Natural killer cell (primary cell): ENCODE data around the gene UNC13D. TPM values are rescaled to one million over a fixed set of nuclear protein-coding genes. Genes with fewer than 3 reads are reported as not detected.

Source experiments
- ATAC-seq, 3 donors: fragments of 150-1000 bp in 2 of 3; fragments of 200-7000 bp in 1 of 3; cut with Tn5 transposase; 1 replicate in 1 of 3; 2 replicates in 2 of 3; pipeline ENCODE4 v1.10.0; 2021; ENCODE audit warnings: mild to moderate bottlenecking in 2 of 3, moderate library complexity in 2 of 3
- DNase-seq, 2 donors: peaks; one replicate each; pipeline versions ENCODE4 v3.0.0 to v3.0.0-alpha.2; 2013 to 2021; ENCODE audit warnings: mixed read lengths in 1 of 2
- H3K27ac ChIP-seq: one replicate; pipeline ENCODE4 v1.5.1; 2013; ENCODE audit warnings: mild to moderate bottlenecking, low read length
- H3K27me3 ChIP-seq: one replicate; pipeline ENCODE4 v1.6.1; 2013; ENCODE audit warnings: low read length; ENCODE audit not compliant: control insufficient read depth, insufficient read depth
- H3K36me3 ChIP-seq: one replicate; pipeline ENCODE4 v1.6.1; 2013; ENCODE audit warnings: low read length; ENCODE audit not compliant: control insufficient read depth, insufficient read depth
- H3K4me1 ChIP-seq: one replicate; pipeline ENCODE4 v1.6.1; 2013; ENCODE audit warnings: low read length; ENCODE audit not compliant: control insufficient read depth, insufficient read depth
- H3K4me3 ChIP-seq: one replicate; pipeline ENCODE4 v1.5.1; 2013; ENCODE audit warnings: low read length
- H3K9me3 ChIP-seq: one replicate; pipeline ENCODE4 v1.6.1; 2013; ENCODE audit warnings: low read length; ENCODE audit not compliant: control insufficient read depth, insufficient read depth
- H3K27ac Mint-ChIP-seq, 2 donors: one replicate each; pipeline ENCODE4 v1.8.0; 2022; ENCODE audit warnings: mild to moderate bottlenecking in 2 of 2, mixed read lengths in 2 of 2, moderate library complexity in 1 of 2
- H3K27me3 Mint-ChIP-seq, 2 donors: one replicate each; pipeline ENCODE4 v1.8.0; 2022; ENCODE audit warnings: low read depth in 2 of 2, mixed read lengths in 2 of 2
- H3K36me3 Mint-ChIP-seq: one replicate; pipeline ENCODE4 v1.8.0; 2022; ENCODE audit warnings: mixed read lengths
- H3K4me1 Mint-ChIP-seq, 2 donors: one replicate each; pipeline ENCODE4 v1.8.0; 2022; ENCODE audit warnings: mixed read lengths in 2 of 2
- H3K4me3 Mint-ChIP-seq: one replicate; pipeline ENCODE4 v1.8.0; 2022; ENCODE audit warnings: mild to moderate bottlenecking, moderate library complexity, mixed read lengths
- H3K9me3 Mint-ChIP-seq, 2 donors: one replicate each; pipeline ENCODE4 v1.8.0; 2022; ENCODE audit warnings: mixed read lengths in 2 of 2
- WGBS: methylation state at CpG from one replicate; pipeline ENCODE4 v1.1.7; 2013; ENCODE audit warnings: missing lambda C conversion rate; ENCODE audit not compliant: insufficient coverage; 5-methylcytosine and 5-hydroxymethylcytosine counted together
- intact Hi-C: fragments of 100-400 bp; cut with micrococcal nuclease; formaldehyde crosslinking; loops from one replicate; pipeline ENCODE4 v1.14.2; 2022
- total RNA-seq, 4 donors: library from RNA; stranded (reverse); fragments of 120-200 nt in 1 of 4; gene quantifications; one replicate each; pipeline versions ENCODE4 v1.2.3 to v1.2.4, GENCODE V29; 2013 to 2022
- TF ChIP-seq, protein P1 (sequence below): fragments of 200-600 bp; IDR thresholded peaks from one replicate; pipeline ENCODE4 v1.8.0; 2022; ENCODE audit warnings: antibody characterized with exemption

UNC13D gene
- total RNA-seq, 3 donors from 2014 or later (not counting 1 experiment from before 2014, with no cell fraction given): 269 to 279 (median 277) TPM

DNA sequence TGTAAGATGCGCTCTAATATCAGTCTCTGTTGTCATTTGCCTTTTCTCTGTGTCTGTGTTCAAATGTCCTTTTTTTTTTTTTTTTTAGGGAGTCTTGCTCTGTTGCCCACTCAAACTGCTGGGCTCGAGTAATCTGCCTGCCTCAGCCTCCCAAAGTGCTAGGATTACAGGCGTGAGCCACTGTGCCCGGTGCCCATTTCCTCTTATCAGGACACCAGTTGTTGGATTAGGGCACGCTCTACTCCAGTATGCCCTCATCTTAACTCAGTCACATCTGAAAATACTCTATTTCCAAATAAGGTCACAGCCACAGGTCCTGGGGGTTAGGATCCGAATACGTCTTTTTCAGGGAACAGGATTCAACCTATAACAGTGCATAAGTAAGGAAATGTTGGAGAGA, 36.1 kb upstream of the UNC13D start:
- TF ChIP-seq, protein P1, sequence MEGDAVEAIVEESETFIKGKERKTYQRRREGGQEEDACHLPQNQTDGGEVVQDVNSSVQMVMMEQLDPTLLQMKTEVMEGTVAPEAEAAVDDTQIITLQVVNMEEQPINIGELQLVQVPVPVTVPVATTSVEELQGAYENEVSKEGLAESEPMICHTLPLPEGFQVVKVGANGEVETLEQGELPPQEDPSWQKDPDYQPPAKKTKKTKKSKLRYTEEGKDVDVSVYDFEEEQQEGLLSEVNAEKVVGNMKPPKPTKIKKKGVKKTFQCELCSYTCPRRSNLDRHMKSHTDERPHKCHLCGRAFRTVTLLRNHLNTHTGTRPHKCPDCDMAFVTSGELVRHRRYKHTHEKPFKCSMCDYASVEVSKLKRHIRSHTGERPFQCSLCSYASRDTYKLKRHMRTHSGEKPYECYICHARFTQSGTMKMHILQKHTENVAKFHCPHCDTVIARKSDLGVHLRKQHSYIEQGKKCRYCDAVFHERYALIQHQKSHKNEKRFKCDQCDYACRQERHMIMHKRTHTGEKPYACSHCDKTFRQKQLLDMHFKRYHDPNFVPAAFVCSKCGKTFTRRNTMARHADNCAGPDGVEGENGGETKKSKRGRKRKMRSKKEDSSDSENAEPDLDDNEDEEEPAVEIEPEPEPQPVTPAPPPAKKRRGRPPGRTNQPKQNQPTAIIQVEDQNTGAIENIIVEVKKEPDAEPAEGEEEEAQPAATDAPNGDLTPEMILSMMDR: no peak
- no peaks in the 10 kb centered on the region for H3K9me3 Mint-ChIP-seq
- DNase-seq: no peak
- H3K4me1 Mint-ChIP-seq: peaks cover 18 to 22% of the 10 kb centered on the region in 2 donors
- H3K4me3 Mint-ChIP-seq: peak overlapping the region; percentile 56
- WGBS: 89% methylated on average over 7 of the region's 7 CpGs
- peaks cover 17% of the 10 kb centered on the region for H3K27me3 ChIP-seq
- H3K27ac ChIP-seq: no peak overlapping the region
- intact Hi-C loops: loop anchor here (10.0 kb wide), 1 partner anchor 65 kb away; the partner anchor contains the start of gene FBF1
- H3K27me3 Mint-ChIP-seq: peaks cover 0 to 18% of the 10 kb centered on the region in 2 donors
- no peak overlapping the region for H3K27ac Mint-ChIP-seq
- ATAC-seq: no peak
- no peak overlapping the region for H3K4me3 ChIP-seq
- no peaks in the 10 kb centered on the region for H3K36me3 Mint-ChIP-seq
- H3K4me1 ChIP-seq: peaks cover 29% of the 10 kb centered on the region
- H3K36me3 ChIP-seq: no peaks in the 10 kb centered on the region
- H3K9me3 ChIP-seq: no peaks in the 10 kb centered on the region

DNA sequence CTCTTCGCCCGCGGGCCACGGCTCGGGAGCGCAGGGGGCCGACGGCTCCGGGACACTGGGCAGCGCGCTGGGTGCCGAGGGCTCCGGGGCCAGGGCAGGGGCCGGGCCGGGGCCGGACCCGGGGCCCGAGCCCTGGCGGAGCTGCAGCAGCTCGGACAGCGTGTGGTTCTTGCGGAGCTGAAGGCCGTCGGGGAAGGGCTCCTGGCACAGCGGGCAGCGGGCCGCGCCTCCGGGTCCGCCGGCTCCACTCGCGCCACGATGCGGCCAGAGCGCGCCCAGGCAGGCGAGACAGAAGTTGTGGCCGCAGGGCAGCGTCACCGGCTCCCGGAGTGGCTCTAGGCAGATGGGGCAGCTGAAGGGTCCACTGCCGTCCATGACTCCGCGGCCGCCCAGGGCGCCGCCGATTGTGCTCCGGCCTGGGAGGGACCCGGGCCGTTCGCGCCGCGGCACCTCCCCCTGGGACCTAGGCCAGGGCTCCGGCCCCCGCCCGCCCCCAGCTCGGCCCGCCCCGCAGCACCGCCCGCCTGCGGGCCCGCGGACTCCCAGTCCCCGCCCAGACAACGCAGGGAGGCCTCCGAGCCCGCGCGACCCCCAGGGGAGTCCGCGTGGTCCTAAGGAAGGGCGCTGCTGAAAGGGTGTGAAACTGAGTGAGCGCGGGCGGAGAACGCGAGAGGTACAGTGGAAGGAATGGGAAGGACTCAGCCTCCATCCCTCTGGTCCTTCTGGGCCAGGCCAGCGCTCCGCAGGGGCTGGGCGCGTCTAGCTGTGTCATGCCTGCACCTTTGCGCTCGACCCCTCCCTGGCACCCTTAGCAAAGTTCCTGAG, 34.2 kb upstream of the UNC13D start, which contains the start of gene TRIM47:
Gene TRIM47, minus strand, starts transcription at position 408 of the 825 bp plus-strand sequence. Its CDS starts 33 bp downstream, at position 375.
- peak within 1 kb of the TSS; percentile 46 for H3K4me3 ChIP-seq
- 1% methylated on average over 87 of the region's 87 CpGs for WGBS
- peaks cover 31% of the 10 kb centered on the region for H3K4me1 ChIP-seq
- no peaks in the 10 kb centered on the region for H3K9me3 ChIP-seq
- intact Hi-C loops: no loop called here
- no peaks in the 10 kb centered on the region for H3K9me3 Mint-ChIP-seq
- H3K36me3 Mint-ChIP-seq: no peaks in the 10 kb centered on the region
- peak; percentile 32 to 52 (median 34) for ATAC-seq
- peak within 1 kb of the TSS; percentile 87 for H3K4me3 Mint-ChIP-seq
- TF ChIP-seq, protein P1: no peak
- DNase-seq: peak in 1 of 2 donors; percentile 38
- H3K4me1 Mint-ChIP-seq: peaks cover 18 to 22% of the 10 kb centered on the region in 2 donors
- H3K27ac Mint-ChIP-seq: peak within 1 kb of the TSS in 1 of 2 donors; percentile 83
- H3K27me3 ChIP-seq: peaks cover 17% of the 10 kb centered on the region
- peaks cover 0 to 18% of the 10 kb centered on the region in 2 donors for H3K27me3 Mint-ChIP-seq
- peak within 1 kb of the TSS; percentile 58 for H3K27ac ChIP-seq
- H3K36me3 ChIP-seq: no peaks in the 10 kb centered on the region

DNA sequence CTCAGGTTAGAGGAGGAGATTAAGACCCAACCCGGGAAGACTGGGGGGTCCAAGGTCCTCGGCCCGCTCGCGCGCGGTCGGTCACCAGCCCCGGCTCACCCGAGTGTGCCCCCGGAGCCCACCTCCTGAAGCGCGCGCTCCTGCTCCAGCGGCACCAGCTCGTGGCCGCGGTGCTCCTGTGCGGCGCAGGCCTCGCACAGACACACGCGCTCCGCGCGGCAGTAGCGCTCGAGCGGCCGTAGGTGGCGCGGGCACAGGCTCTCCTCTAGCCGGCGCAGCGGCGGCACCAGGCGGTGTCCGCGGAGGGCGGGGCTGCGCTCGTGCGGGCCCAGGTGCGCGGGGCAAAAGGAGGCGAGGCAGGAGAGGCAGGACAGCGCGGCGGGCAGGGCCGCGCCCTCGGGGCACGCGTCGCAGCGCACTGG, 33.6 kb upstream of the UNC13D start:
- Mint-ChIP-seq H3K27ac (peak overlapping the region in 1 of 2 donors; percentile 83), H3K27me3 (peaks cover 0 to 18% of the 10 kb centered on the region in 2 donors), H3K4me1 (peaks cover 18 to 22% of the 10 kb centered on the region in 2 donors), H3K4me3 (peak overlapping the region; percentile 87), H3K9me3 (no peaks in the 10 kb centered on the region), H3K36me3 (no peaks in the 10 kb centered on the region)
- under 1% methylated on average over 56 of the region's 56 CpGs for WGBS
- ATAC-seq: peak; percentile 89 to 93 (median 92)
- DNase-seq: peak; percentile 65 to 87
- TF ChIP-seq, protein P1: peak; percentile 60
- Histone ChIP-seq H3K36me3 (no peaks in the 10 kb centered on the region), H3K27ac (peak overlapping the region; percentile 58), H3K9me3 (no peaks in the 10 kb centered on the region), H3K27me3 (peaks cover 17% of the 10 kb centered on the region), H3K4me1 (peaks cover 36% of the 10 kb centered on the region), H3K4me3 (peak overlapping the region; percentile 46)
- intact Hi-C loops: no loop called here
